Measurements from ENCODE around the gene NEURL2. TPM values are rescaled to one million over a fixed set of nuclear protein-coding genes. Genes with fewer than 3 reads are reported as not detected.
A peak's percentile ranks its signal among the peaks of the same experiment; 100 is the strongest.
"Not testable (repeated sequence)": the region's sequence is repeated elsewhere in the genome, so short reads cannot be mapped to it uniquely, and the experiment has no call there.

Gene NEURL2
- total RNA-seq, 1 donor from 2014 or later: 35.1 TPM

GRCh38 chr20:45901332-45901731 lies 10.3 kb upstream of the NEURL2 start:
- not testable (repeated sequence) for DNase-seq (ENCODE audit: low read depth)

- no peak for DNase-seq (ENCODE audit: low read depth)
These were observed 8.2 kb upstream of the NEURL2 start for GRCh38 chr20:45899046-45899835.

DNA sequence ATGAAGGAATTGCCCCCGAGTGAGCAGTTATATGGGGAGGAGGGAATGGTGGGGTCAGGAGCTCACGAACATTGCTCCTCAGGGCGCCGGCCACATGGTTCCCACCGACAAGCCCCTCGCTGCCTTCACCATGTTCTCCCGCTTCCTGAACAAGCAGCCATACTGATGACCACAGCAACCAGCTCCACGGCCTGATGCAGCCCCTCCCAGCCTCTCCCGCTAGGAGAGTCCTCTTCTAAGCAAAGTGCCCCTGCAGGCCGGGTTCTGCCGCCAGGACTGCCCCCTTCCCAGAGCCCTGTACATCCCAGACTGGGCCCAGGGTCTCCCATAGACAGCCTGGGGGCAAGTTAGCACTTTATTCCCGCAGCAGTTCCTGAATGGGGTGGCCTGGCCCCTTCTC lies 7.3 kb upstream of the NEURL2 start:
- DNase-seq (ENCODE audit: low read depth): no peak

- DNase-seq (ENCODE audit: low read depth): peak; percentile 29
These were observed 6.7 kb upstream of the NEURL2 start for GRCh38 chr20:45897692-45898091.

DNA sequence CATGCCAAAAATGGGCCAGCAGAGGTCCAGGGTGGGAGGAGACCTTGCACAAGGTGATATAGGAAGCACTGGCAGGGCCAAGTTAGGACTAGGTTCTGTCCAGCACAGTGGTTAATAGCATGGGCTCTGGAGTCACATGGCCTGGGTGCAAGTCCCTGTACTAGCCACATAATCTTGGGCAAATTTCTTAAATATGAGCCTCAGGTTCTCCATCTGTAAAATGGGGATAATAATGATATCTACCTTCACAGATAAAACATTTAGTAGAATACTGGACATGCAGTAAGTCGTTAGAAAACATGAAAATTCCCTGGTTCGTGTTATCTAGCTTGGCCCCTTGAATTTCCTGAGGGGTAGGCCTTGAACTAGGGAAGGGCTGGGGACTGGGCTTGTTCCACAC lies 6.3 kb upstream of the NEURL2 start:
- no peak for DNase-seq (ENCODE audit: low read depth)

GRCh38 chr20:45896641-45897161 lies 5.7 kb upstream of the NEURL2 start:
- no peak for DNase-seq (ENCODE audit: low read depth)

GRCh38 chr20:45894797-45895196 lies 3.8 kb upstream of the NEURL2 start:
- DNase-seq (ENCODE audit: low read depth): no peak

- DNase-seq (ENCODE audit: low read depth): no peak
These were observed 2.8 kb upstream of the NEURL2 start for GRCh38 chr20:45893831-45894230.

DNA sequence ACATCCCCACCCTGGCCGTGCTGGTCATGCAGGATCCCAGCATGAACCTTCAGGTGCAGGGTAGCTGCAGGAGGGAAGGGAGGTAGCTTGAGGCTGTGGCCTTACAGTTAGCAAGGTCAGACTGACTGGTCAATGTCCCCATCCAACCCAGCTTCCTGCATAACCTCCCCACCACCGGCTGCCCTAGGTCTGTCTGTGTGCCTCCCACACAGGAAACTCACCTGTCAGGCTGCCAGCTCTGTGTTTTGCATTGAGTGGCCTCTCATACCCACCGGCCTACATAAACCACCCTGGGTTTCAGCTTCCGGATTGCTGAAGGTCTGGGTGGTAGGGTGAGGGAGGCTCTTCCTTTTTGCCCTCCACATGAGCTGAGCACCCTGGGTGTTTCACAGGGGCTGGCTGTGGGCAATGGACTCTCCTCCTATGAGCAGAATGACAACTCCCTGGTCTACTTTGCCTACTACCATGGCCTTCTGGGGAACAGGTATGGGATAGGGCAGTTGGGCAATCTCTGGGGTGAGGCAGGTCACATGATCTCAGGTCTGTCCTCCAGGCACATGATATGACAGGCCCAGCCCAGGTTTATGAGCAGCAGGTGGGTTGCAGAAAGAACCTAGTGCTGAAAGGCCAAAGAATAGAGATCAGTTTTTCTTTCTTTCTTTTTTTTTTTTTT lies 2.0 kb upstream of the NEURL2 start:
- no peak for DNase-seq (ENCODE audit: low read depth)

DNA sequence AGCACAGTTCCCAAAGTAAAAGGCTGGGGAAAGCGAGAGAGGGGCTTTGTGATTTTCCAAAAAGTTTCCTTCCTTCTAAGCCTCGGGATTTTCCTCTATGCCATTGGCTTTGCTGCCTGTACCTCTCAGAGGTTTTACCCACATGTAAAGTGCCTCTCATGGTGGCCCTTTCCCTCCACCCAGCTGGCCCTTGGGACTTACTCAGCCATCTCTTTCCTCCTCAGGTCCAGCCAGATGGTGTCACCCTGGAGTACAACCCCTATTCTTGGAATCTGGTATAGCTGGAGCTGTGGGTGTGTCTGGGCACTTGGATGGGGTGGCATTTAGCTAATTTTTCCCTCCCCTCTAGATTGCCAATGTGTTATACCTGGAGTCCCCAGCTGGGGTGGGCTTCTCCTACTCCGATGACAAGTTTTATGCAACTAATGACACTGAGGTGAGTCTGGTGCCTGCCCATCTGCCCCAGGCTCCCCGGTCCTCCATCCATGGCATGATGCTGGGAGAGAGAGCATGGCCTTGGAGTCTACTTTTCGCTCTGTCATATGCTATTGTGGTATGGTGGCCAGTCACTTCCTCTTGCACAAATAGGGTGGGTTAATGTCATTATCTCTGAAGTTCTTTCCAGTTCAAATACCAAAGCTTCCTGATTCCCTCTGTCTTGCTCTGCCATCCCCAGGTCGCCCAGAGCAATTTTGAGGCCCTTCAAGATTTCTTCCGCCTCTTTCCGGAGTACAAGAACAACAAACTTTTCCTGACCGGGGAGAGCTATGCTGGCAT lies 1.2 kb upstream of the NEURL2 start:
- DNase-seq (ENCODE audit: low read depth): peak; percentile 49

DNA sequence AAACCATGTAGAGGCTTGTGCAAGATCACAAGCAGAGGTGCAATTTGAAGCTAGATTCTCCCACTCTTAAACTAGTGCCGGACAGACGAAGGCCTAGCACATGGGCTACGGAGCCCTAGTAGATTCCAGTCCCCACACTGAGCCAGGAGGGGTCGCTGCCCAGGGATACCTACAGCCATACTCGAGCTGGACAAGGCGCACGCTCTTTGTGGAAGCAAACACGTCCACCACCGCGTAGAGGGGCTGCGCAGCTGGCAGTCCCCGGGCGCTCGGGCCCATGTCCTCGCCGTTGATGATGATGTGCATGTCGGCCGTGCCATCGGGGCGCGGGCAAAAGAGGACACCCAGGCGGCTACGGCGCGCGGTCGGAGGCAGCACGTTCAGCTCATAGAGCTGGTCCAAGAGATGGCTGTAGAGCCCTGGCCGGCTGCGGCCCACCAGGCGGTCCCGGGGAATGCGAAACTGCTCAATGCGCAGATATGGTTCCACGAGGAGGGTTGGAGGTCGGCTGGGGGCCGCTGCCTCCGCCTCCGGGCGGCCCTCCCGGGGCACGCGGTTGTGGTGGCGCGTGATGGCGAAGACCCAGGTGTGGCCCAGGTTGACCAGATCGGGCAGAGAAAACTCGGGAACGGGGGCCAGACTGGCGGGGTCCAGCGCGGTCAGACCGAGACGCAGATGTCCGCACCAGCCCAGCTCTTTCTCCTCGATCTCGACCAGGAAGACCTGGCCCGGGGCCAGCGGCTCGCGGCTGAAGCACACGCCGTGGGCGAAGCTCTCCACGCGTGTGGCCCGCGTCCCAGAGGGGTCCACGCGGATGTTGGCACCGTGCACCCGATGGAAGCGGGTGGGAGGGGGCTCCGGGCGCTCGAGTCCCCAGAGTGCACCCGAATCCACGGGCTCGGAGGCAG lies 677 bp downstream of the NEURL2 start:
- DNase-seq (ENCODE audit: low read depth): peak; percentile 91

- peak; percentile 46 for DNase-seq (ENCODE audit: low read depth)
These were observed 2.3 kb downstream of the NEURL2 start for GRCh38 chr20:45888681-45889080.

DNA sequence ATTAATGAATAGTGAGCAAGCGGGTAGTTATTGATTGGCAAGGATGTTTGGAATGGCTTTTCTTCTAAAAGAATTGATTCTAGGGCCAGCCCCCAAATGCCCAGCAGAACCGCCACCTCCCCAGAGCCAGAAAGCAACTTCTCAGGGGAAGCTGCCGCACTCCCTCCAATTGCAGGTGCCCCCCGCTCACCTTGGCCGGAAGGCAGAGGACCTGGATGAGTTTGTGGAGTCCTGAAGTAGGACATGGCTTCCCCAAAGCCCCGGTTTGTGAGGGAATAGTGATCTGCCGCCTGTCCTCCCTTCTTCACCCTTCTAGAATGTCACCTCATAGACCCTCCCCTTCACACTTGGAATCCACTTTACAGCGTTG lies 3.7 kb downstream of the NEURL2 start, which contains the start of gene SPATA25:
Gene SPATA25 (minus strand): TSS at position 277 of the 370 bp plus-strand sequence. CDS start 32 bp downstream, at position 245.
- DNase-seq (ENCODE audit: low read depth): no peak

DNA sequence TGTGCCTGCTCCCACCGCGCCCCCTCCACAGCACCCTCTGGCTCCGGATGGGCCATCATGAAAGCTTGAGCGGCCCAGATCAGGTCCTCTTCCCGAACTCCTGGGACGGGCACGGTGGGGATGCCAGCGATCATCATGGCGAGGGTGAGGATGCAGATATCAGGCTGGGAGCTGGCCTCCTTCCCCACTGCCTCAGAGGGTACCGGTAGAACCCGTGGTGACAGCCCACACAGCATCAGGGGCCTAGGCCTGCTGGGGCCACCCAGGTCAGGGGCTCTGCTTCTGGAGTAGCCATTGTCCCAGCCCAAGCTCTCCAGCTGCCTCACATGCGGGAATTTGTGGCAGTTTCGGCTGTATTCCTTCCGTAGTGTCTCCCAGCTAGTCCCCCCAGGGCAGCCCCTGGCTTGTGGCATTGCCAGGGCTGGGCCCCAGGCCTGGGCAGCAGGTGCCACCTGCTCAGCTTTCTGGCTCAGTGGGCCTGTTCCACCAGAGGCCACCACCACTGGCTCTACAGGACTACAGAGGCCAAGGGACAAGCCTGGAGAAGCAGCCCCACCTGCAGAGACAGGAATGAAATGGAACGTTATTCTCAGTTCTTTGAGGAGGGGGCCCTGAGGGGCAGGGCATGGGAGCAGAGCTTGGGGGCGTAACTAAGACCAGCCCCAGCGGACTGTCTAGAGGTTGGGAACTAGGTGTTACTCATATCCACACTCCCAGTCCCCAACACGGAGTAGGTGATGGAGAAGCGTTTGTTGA lies 4.2 kb downstream of the NEURL2 start:
- DNase-seq (ENCODE audit: low read depth): no peak

DNA sequence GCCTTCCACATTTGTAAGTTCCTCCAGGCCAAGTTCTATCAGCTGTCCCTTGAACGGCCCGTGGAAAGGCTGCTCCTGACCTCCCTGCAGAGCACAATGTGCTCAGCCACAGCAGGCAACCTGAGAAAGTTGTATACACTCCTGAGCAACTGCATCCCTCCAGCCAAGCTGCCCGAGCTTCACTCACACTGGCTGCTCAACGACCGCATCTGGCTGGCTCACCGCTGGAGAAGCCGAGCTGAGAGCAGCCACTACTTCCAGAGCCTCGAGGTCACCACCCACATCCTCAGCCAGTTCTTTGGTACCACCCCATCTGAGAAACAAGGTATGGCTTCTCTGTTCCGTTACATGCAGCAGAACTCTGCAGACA lies 7.9 kb downstream of the NEURL2 start:
- DNase-seq (ENCODE audit: low read depth): no peak

GRCh38 chr20:45882469-45883099 lies 8.4 kb downstream of the NEURL2 start:
- no peak for DNase-seq (ENCODE audit: low read depth)

GRCh38 chr20:45880988-45881788 lies 9.8 kb downstream of the NEURL2 start, which contains the start of gene ZSWIM1:
TSS of gene ZSWIM1 (plus strand) at chr20:45881227. CDS start at chr20:45882593, 1,366 bp downstream.
- DNase-seq (ENCODE audit: low read depth): peak; percentile 100

- DNase-seq (ENCODE audit: low read depth): peak; percentile 25
These were observed 12.8 kb downstream of the NEURL2 start for GRCh38 chr20:45878076-45878761.

Measured in myocyte (in vitro differentiated cells).